DLD1 (cell line): ENCODE results near the gene HES7.
"Not testable (repeated sequence)": the region's sequence is repeated elsewhere in the genome, so short reads cannot be mapped to it uniquely, and the experiment has no call there.

Experiments
- in situ Hi-C: cut with HindIII; loops from 2 replicates; pipeline ENCODE4 v1.10.0; 2017; ENCODE audit warnings: low sequenced_read_pairs

The HES7 gene

DNA sequence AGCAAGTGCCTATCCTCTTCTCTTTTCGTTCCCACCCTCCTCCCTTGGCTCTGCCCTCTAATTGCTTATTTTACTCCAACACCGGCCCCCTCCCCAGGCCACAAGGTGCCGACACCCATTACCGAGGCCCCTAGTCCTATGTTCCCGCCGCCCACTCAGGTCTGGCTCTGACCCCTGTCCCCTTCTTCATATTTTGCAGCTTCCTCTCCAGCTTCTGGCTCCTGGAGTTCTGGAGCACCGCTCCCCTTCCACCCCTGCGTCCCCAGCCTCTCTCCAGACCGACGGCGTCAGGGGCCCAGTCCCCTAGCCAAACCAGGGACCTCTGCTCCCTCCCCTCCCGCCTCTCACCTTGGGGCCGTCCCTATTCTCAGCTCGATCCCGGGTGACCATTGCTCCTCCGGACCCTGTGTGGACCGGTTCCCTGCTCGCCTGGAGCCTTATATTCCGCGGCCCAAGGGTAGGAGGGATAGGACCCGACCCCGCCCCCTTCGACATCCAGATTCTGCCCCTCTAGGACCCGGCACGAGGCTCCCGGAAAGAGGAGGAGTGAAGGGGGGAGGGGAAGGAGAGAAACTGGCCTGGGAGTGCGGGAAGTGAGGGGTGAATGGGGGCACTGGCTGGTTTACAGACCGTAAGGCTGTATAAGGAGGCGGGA lies at the start of gene HES7:
HES7 (minus strand) TSS at position 412 of the 655 bp plus-strand sequence; CDS start at position 390, 22 bp downstream.
- in situ Hi-C loops = loop anchor here (25.0 kb wide), 1 partner anchor 188 kb away; the partner anchor contains the start of gene ARHGEF15

DNA sequence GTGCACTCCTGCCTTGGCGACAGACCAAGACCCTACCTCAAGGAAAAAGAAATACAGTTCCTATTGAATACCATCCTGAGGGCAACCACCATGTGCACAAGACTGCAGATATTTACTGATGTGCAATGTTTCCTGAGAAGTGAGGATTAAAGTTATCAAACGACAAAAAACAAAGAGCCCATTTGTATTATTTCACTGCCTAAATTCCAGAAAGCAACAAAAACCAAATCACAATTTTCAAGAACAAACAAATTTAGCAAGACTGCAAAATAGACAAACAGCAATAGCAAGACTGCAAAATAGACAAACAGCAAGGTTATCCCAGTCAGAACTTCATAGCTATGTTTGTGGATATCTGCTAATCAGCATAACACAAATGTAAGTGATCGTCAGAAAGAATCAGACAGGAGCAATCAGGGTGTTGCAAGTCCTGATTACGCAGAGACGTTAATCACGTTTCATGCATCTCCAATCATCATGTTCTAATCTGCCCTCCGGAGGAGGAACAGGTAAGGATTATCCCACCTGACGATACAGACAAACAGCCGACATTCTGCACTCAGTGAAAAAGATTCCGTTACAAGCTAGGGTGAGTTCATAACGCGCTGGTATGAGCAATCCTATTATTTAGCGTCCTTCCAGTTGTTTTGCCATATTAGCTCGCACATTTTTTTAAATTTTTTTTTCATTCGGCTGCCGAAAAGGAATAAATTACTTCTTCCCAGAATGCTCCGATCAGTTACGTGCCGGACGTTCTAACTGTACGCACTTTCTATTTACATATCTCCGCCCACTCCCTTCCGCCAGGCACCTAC lies 49.4 kb upstream of the HES7 start:
- in situ Hi-C loops = no loop called here

GRCh38 chr17:8170186-8170585 lies 46.3 kb upstream of the HES7 start:
- in situ Hi-C loops = not testable (repeated sequence)

- in situ Hi-C loops = no loop called here
Observed at GRCh38 chr17:8167526-8167925, 43.6 kb upstream of the HES7 start.

DNA sequence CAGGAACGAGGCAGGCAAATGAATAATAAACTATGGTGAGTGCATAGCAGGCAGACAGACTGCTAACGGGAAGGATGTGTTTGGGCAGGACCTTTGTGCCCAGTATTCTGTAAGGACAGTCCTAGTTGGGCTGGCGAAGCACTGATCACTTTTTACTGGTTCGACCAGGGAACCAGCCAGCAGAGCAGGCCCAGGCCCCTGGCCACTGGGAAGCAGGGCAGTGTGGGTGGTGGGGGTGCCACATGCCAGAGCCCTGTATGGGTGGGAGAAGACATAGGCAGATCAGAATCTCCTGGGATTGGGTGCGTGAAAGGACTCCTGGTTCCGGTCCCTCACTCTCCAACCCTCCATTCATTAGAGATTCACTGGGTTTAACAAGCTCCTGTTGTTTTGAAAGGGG lies 42.8 kb upstream of the HES7 start:
- in situ Hi-C loops = no loop called here

DNA sequence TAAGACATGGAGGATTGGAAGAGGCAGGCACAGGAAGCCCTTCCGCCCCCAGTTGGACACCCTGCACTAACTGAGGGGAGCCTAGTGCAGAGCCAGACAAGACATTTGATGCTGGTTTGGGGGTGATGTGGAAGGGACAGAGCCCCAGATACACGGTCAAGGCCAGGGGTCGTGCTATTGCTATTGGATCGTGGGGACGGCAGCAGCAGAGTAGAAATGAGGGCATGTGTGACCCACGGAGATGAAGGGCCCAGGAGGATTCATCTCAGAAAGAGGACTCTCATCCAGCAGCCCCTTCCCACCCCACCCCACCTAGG lies 40.9 kb upstream of the HES7 start:
- in situ Hi-C loops = no loop called here

DNA sequence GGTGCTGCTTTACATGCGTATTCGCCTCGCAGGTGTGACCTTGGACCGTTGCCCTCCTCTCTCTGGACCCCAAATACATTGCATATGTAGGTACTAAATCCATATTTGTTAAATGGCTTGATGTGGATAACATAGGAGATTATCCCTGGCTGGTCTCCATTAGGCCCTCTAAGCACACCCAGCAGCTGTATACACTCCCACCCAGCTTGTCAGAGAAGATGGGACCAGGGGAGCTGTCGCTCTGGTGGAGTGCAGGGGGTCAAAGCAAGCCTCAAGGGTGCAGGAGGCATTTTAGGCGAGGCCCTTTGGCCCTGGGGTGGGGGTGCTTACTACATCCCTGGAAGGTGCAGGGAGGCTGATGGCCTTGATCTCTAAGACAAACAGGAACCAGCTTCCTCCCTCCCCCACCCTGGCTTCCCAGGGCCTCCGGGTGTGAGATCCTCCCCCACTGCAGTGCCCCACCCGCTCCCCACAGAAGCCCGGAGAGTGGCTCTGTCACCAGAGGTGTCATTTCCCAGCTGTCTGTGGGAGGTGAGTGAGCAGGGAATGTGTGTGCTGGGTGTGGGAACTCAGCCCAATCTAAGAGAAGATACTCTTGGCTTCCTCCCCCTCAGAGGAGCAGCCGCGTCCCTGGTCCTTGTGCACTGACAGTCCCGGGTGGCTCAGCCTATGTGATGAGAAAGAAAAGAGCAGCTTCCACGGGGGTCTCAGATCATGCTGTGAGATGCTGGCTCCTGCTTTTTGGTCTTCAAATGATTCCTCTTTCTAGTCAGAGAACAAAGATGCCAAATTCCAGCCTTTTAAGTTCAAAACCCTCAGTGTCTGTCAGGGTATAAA lies 40.3 kb upstream of the HES7 start:
- in situ Hi-C loops = no loop called here

DNA sequence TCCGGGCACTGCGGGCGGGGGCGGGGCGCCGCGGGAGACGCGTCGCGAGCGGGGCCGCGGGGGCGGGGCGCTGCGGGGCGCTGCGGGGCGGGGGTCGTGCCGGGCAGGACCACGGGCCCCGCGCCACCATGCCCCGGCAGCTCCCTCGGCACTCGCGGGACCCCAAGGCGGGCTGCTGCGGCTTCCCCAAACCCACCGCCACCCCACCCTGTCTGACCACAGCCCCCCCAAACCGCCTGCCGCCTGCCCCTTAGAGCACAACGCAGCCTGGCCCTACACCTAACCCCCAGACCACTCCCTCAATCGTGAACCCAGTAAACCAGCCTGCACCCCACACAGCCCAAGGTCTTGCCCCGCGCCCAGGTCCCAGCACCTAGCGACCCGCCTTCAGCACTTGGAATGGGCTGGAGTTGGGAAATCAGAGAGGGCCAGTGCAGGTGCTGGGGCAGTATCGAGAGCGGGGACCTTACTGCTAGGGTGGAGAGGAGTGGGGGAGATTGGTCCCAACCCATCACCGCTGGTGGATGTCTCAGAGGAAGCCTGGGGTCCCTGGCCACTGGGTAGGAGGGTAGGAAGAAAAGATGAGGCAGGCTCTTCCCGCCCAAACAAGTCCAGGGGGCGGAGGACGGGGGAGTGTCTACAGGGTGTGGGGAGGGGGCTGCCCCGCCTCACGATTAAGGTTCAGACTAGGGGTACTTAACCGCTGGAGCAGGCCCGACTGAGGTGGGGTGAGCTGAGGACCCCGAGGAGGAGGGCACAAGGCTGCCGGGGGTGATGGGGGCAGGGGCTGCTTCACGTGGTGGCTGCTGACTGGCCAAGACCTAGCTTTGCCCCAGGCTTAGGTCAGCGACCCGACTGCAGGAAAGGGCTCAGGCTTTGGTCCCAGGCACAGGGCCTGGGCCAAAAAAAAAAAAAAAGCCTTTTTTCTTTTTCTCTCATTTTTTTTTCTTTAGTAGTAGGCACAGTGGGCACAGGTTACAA lies 39.4 kb upstream of the HES7 start:
- in situ Hi-C loops = no loop called here

GRCh38 chr17:8162233-8162996 lies 38.5 kb upstream of the HES7 start, which contains the start of gene VAMP2:
Gene VAMP2 (minus strand): TSS chr17:8162948. CDS start chr17:8162879, 69 bp downstream.
- in situ Hi-C loops = no loop called here

DNA sequence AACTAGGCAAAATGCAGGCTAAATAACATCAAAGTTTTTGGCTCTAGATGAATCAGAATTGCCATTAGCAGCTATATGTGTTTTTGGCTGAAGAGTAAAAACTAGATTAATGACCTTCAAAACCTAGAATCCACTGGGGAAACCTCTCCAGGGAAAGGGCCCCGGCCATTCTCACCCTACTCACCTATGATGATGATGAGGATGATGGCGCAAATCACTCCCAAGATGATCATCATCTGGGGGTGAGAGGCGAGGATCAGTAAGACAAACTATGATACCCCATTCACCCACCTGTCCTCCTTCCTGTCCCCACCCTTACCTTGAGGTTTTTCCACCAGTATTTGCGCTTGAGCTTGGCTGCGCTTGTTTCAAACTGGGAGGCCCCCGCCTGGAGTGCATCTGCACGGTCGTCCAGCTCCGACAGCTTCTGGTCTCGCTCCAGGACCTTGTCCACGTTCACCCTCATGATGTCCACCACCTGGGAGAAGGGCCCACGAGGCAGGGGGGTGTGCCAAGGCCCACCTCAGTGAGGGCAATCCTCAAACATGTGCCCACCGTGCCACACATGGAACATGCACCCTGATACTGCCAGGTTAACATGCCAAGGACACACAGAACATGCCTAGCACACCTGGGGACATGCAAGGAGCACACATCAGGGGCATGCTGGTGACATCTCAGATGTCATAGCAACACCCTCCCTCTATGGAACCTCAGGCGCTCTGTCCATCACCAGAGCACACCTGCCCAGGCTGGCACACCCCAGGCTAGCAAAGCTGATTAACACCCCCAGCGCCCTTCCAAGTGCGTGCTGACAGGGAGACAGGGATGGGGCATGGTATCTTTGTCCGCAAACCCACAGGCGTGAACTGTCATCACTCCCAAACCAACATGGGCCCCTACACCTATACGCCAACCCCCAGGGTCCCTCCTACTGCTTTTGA lies 37.7 kb upstream of the HES7 start:
- in situ Hi-C loops = no loop called here

GRCh38 chr17:8160741-8161221 lies 36.9 kb upstream of the HES7 start:
- in situ Hi-C loops = no loop called here

DNA sequence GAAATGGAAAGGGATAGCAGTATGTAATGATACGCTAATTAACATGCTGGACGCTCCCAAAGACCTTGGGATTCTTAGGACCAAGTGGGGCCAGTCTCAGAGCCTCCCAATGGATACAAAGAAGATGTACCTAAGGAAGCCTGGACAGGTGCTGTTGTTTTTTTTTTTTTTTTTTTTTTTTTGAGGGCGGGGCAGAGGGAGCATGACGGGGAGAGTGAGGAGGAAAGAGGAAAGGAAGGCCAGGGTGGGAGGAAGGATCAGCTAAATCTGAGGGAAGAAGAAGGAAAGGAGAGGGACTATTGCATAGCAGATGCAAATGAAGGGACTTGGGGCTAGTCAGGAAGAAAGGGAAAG lies 36.3 kb upstream of the HES7 start:
- in situ Hi-C loops = no loop called here

DNA sequence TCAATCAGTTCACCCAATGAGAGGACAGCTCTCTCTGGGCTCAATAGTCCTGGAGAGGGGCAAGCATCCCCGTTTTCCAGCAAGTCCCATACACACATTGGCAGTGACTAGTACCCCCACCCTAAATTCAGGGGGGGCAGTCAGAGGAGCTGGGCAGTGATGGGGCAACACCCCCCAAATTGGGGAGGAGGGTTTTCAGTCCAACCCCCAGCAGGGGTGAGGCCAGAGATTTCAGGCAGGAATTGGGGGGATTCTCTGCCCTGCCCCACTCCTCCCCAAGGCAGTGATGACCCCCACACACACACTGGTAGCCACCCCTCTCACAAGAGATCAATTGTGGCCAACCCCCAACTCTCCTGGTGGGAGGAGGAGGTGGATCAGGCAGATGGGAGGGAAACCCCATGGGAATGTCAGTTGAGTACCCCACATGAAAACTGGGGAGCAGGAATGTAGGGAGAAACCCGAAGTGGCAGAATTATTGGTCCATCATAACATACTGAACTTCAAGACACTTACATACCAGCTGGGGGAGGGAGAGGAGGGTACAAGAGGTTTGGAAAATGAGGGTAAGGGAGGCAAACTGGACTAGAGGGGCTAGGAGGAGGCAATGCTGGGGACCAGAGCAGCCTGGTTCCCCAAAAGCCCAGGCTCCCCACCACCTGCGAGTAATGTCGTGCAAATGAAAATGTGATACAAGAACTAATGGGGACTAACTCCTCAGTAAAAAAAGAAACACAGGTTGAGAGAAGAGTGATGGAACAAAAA lies 35.7 kb upstream of the HES7 start:
- in situ Hi-C loops = no loop called here

GRCh38 chr17:8159032-8159400 lies 35.1 kb upstream of the HES7 start:
- in situ Hi-C loops = no loop called here

DNA sequence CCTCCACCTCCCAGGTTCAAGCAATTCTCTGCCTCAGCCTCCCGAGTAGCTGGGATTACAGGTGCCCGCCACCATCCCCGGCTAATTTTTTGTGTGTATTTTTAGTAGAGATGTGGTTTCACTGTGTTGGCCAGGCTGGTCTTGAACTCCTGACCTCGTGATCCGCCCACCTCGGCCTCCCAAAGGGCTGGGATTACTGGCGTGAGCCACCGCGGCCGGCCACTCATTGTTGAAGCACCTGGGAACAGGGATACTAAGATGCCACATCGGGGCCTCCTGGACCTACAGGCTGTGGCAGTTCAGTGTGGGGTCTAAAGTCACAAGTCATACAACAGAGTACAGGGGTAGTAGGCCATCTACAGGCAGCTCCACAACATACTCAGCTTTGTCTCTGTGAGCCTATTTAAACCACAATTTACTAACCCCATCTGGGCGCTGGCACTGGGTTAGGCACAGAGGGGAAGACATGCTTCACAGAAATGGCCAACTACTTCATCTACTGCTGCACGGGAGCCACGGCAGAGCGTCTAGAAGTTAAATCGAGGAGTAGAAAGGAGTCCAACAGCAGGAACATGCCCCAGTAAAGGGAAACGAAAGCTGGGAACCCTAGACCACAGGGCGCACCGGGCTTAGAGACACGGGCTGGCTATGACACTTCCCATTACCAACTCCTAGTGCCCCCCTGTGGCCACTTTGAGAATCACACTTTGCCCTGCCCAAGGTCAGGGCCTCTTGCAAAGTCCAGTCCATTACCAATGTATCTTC lies 34.5 kb upstream of the HES7 start:
- in situ Hi-C loops = no loop called here

- in situ Hi-C loops = no loop called here
Observed at GRCh38 chr17:8156246-8156992, 32.5 kb upstream of the HES7 start.

DNA sequence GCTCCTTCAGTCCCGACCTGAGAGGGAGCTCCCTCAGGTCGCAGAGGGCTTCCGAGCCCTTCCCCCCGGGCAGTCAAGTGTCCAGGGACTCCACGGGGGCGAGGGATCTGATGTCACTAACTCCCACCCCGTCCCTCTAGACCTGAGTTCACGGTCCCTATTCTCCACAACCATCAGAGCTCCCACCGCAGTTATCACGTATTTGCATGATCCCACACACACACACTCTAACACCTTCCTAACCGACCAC lies 32.0 kb upstream of the HES7 start:
- in situ Hi-C loops = no loop called here
